Fibroblast of pulmonary artery (primary cell): Measurements from ENCODE around the gene CCSER1.

ENCODE experiments used
- DNase-seq: peaks from one replicate; pipeline ENCODE4 v3.0.0-alpha.2; 2010; ENCODE audit warnings: low read depth
- H3K4me3 ChIP-seq: replicated peaks from 2 replicates; pipeline ENCODE4 v1.5.1; 2011; ENCODE audit warnings: low read depth, mild to moderate bottlenecking, control low read depth, low read length, moderate library complexity
- TF ChIP-seq, protein P1 (sequence below): IDR thresholded peaks from 2 replicates; pipeline ENCODE4 v1.5.1; 2011; ENCODE audit warnings: mild to moderate bottlenecking, control low read depth, low read length, inconsistent platforms; ENCODE audit errors: missing control alignments

CCSER1 gene

DNA sequence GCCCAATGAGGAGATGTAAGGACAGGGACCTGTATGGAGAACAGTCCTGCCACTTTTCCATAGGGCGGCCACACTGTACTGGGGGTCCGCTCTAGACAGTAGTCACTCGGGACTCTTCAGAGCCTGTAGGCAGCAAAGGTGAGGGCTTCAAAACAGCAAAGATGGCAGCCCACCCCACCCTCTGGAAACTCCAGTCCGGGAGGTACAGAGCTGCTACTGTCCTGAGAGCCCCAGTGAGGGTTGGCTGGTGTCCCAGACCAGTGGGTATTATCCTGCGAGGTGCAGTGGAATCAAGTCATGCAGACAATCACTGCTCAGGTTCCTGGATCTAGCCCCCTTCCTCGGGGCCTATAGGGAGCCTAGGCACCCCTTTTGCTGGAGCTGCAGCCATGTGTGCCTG, 1392.0 kb downstream of the CCSER1 start:
- DNase-seq: no peak
- H3K4me3 ChIP-seq: no peak overlapping the region
- TF ChIP-seq, protein P1, sequence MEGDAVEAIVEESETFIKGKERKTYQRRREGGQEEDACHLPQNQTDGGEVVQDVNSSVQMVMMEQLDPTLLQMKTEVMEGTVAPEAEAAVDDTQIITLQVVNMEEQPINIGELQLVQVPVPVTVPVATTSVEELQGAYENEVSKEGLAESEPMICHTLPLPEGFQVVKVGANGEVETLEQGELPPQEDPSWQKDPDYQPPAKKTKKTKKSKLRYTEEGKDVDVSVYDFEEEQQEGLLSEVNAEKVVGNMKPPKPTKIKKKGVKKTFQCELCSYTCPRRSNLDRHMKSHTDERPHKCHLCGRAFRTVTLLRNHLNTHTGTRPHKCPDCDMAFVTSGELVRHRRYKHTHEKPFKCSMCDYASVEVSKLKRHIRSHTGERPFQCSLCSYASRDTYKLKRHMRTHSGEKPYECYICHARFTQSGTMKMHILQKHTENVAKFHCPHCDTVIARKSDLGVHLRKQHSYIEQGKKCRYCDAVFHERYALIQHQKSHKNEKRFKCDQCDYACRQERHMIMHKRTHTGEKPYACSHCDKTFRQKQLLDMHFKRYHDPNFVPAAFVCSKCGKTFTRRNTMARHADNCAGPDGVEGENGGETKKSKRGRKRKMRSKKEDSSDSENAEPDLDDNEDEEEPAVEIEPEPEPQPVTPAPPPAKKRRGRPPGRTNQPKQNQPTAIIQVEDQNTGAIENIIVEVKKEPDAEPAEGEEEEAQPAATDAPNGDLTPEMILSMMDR: no peak

DNA sequence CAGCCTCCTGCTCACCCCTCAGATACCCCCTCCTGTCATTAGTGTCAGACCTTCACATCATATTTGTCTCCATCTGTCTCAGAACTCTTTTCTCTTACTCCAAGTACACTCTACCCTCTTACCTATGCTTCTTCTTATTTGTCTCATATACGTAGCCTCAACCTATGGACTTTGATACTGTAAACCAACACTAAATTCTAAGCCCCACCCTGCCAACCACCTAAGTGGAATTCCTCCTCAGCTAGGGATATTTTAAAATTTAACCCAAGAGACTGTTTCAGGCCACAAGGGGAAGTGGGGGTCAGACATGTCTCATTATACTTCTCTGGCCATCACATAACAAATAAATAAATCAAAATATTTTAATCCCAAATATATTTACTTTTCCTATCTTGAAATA, 1398.4 kb downstream of the CCSER1 start:
- DNase-seq: no peak
- TF ChIP-seq, protein P1: no peak
- H3K4me3 ChIP-seq: no peak overlapping the region

DNA sequence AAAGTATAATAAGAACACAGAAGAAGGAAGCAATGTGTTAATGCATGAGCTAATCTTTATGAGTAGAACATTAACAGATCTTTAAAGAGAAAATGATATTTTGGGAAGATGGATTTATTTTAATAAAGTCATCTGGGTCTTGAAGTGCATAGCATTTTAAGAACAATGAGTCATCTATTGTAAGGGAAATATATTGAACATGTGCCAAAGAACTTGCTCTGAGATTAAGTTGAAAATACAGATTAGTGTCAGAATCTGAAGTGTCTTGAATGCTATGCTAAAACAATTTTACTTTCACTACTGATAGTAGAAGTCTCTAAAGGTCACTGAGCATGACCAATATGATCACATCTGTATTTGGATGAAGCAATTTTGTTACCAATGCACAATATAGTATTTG, 1399.9 kb downstream of the CCSER1 start:
- TF ChIP-seq, protein P1: no peak
- DNase-seq: peak; percentile 52
- no peak overlapping the region for H3K4me3 ChIP-seq

DNA sequence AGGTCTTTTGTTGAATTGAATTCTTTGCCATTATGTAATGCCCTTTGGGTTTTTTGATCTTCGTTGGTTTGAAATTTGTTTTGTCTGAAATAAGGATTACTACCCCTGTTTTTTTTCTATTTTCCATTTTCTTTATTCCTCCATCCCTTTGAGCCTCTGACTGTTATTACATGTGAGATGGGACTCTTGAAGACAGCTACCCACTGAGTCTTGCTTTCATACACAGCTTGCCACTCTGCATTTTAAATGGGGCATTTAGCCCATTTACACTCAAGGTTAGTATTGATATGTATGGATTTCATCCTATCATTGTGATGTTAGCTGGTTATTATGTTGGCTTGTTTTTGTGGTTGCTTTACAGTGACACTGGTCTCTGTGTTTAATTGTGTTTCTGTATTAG, 1440.4 kb downstream of the CCSER1 start:
- TF ChIP-seq, protein P1: no peak
- no peak overlapping the region for H3K4me3 ChIP-seq
- DNase-seq: no peak

DNA sequence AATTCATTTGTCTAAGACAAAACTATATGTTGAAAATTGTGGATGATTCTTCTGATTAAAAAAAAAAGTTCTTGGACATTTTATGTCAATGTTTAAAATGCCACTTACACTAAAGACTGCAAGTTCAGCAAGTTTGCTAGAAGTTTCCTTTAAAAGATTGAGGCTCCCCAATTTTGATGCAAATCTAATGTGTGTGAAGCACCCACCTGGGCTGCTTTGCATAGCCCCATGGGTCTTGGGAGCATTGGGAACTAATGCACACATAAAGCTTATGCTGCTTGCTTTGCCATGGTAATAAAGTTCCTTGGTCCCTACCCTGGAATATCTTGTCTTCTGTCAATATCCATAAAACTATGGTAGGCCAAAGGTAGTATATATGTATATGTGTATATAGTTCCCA, 1450.7 kb downstream of the CCSER1 start:
- no peak for DNase-seq
- TF ChIP-seq, protein P1: no peak
- H3K4me3 ChIP-seq: no peak overlapping the region

DNA sequence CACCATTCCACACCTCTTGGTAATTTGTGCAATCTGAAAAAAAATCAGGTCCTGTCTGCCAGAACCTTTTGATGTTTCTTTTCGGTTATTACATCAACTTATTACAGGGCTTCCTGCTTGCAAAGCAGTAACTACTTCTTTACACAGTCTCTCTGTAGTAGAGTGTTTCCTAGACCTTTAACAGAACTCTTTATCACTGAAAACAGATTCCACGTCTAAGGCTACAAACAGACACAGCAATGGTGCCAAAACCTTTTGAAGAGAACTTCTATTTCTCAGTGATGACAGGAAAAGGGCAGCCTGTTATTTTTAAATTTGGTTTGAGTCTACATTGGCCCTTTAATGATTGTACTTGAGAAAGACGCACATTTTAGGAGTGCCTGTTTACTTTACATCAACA, 1463.1 kb downstream of the CCSER1 start:
- H3K4me3 ChIP-seq: no peak overlapping the region
- TF ChIP-seq, protein P1: no peak
- DNase-seq: no peak

DNA sequence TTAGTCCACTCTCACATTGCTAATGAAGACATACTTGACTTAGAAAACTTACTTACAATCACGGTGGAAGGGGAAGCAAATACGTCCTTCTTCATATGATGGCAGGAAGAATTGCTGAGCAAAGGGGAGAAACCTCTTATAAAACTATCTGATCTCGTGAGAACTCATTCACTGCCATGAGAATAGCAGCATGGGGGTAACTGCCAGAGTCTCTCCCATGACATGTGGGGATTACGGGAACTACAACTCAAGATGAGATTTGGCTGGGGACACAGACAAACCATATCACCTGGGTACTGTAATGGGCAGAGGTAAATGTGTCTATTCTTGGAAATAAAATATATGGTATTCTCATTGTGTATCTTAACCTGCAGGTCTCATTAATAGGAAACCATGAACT, 1464.9 kb downstream of the CCSER1 start:
- TF ChIP-seq, protein P1: no peak
- no peak overlapping the region for H3K4me3 ChIP-seq
- no peak for DNase-seq
